ENCODE results near the gene MET.

- TF ChIP-seq EZH2 (IDR thresholded peaks at IDR 0.05; ENCODE audit: borderline replicate concordance, low read depth, low read length, severe bottlenecking) (no peak), CTCF (IDR thresholded peaks at IDR 0.05; ENCODE audit: extremely low read depth in 1 of 2, insufficient read depth in 1 of 2, low read depth in 1 of 2, low read length in 2 of 2) (no peak), MYC (IDR thresholded peaks at IDR 0.05; ENCODE audit: low read depth, low read length) (no peak), POLR2A (IDR thresholded peaks at IDR 0.05; ENCODE audit: low read depth, low read length) (no peak), GATA2 (IDR thresholded peaks at IDR 0.05; ENCODE audit: insufficient read depth, insufficient read length, low read depth, low read length) (no peak), POLR2AphosphoS5 (IDR thresholded peaks at IDR 0.05; ENCODE audit: insufficient read depth, low read depth, low read length) (no peak), MAX (IDR thresholded peaks at IDR 0.05; ENCODE audit: insufficient read depth, insufficient read length) (no peak), JUN (IDR thresholded peaks at IDR 0.05; ENCODE audit: borderline replicate concordance, insufficient read depth, insufficient read length, low read depth) (no peak)
These were observed 30.2 kb downstream of the MET start for GRCh38 chr7:116702046-116702785.

Measured in endothelial cell of umbilical vein (primary cell).